SK-N-MC (cell line): Measurements from ENCODE around the gene PRMT1.
A peak's percentile ranks its signal among the peaks of the same experiment; 100 is the strongest.

Source experiments
- EZH2 ChIP-seq: fragments of 200-600 bp; sonication (generic); IDR thresholded peaks from one replicate; pipeline ENCODE4 v1.6.1; 2017; ENCODE audit warnings: antibody characterized with exemption
- POLR2AphosphoS5 ChIP-seq: IDR thresholded peaks from 2 replicates; pipeline ENCODE4 v1.6.1; 2012; ENCODE audit warnings: mild to moderate bottlenecking, low read depth, low read length, borderline replicate concordance

GRCh38 chr19:49640113-49640898 is 36.8 kb upstream of the PRMT1 start, which contains the start of gene RRAS:
- peak; percentile 78 for TF ChIP-seq POLR2AphosphoS5
- no peak for TF ChIP-seq EZH2
